ENCODE measurements around the gene MEIS1.

DNA sequence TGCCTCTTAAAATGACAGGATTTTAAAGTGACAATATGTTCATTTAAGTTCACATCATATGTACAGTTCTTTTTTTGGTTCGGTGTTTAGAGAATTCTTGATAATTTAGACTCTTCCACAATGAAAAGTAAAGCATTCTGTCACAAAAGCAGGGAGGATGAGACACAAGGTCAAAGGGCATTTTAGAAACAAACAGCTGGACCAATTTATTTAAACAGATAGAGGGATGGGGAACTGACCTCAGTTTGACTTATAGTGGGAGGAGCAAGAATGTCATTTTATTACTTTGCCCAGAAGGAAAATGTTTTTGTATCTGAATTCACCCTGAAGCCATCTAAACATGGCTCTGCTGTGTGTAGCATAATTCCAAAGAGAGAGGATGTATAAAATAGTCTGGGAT lies 128.5 kb downstream of the MEIS1 start:
- TF ChIP-seq CTCF (IDR thresholded peaks at IDR 0.05) (no peak), POLR2A (IDR thresholded peaks at IDR 0.05) (no peak), POLR2AphosphoS5 (IDR thresholded peaks at IDR 0.05) (no peak)

Measured in stomach (tissue), 4 donors.